Suprapubic skin (tissue), 4 donors: ENCODE results near the gene FNDC11. TPM values are rescaled to one million over a fixed set of nuclear protein-coding genes. Genes with fewer than 3 reads are reported as not detected.

Experiments used
- DNase-seq, 2 donors: peaks; one replicate each; pipeline ENCODE4 v3.0.0-alpha.2; 2019; ENCODE audit warnings: low spot score in 2 of 2
- H3K27ac ChIP-seq: fragments of 200-600 bp; sonication (generic); one replicate; pipeline ENCODE4 v1.5.1; 2019
- H3K27me3 ChIP-seq: fragments of 200-600 bp; sonication (generic); one replicate; pipeline ENCODE4 v1.5.1; 2019
- H3K36me3 ChIP-seq: fragments of 200-600 bp; sonication (generic); one replicate; pipeline ENCODE4 v1.5.1; 2019
- H3K4me1 ChIP-seq: fragments of 200-600 bp; sonication (generic); one replicate; pipeline ENCODE4 v1.5.1; 2019
- H3K4me3 ChIP-seq: fragments of 200-600 bp; sonication (generic); one replicate; pipeline ENCODE4 v1.5.1; 2019; ENCODE audit warnings: mild to moderate bottlenecking
- H3K9me3 ChIP-seq: fragments of 200-600 bp; sonication (generic); one replicate; pipeline ENCODE4 v1.5.1; 2019
- EP300 ChIP-seq: sonication (generic); formaldehyde crosslinking; IDR thresholded peaks from one replicate; pipeline ENCODE4 v1.6.1; 2017; ENCODE audit warnings: antibody characterized with exemption
- POLR2A ChIP-seq, 2 donors: fragments of 450-650 bp; IDR thresholded peaks; one replicate each; pipeline ENCODE4 v1.6.1; 2017; ENCODE audit warnings: antibody characterized with exemption in 2 of 2, mild to moderate bottlenecking in 2 of 2, moderate library complexity in 2 of 2
- POLR2AphosphoS5 ChIP-seq, 3 donors: sonication (generic); formaldehyde crosslinking; IDR thresholded peaks; one replicate each; pipeline ENCODE4 v1.6.1; 2017; ENCODE audit warnings: antibody characterized with exemption in 3 of 3
- WGBS: methylation state at CpG from one replicate; pipeline ENCODE4 v1.1.5; 2018; 5-methylcytosine and 5-hydroxymethylcytosine counted together
- total RNA-seq, 4 donors: library from RNA; depleted of rRNA; stranded (reverse); fragments of >200 nt; gene quantifications; one replicate each; pipeline ENCODE4 v1.1.0, GENCODE V29; 2016
- TF ChIP-seq, protein P1 (sequence below), 2 donors: fragments of 200-600 bp in 1 of 2; fragments of 450-650 bp in 1 of 2; sonication (generic) in 1 of 2; IDR thresholded peaks; one replicate each; pipeline ENCODE4 v1.5.1; 2016 to 2019; ENCODE audit warnings: antibody characterized with exemption in 2 of 2, mild to moderate bottlenecking in 1 of 2, moderate library complexity in 1 of 2

Gene FNDC11
- total RNA-seq, 4 donors from 2014 or later = 0.25 to 0.36 TPM; not detected in 2

DNA sequence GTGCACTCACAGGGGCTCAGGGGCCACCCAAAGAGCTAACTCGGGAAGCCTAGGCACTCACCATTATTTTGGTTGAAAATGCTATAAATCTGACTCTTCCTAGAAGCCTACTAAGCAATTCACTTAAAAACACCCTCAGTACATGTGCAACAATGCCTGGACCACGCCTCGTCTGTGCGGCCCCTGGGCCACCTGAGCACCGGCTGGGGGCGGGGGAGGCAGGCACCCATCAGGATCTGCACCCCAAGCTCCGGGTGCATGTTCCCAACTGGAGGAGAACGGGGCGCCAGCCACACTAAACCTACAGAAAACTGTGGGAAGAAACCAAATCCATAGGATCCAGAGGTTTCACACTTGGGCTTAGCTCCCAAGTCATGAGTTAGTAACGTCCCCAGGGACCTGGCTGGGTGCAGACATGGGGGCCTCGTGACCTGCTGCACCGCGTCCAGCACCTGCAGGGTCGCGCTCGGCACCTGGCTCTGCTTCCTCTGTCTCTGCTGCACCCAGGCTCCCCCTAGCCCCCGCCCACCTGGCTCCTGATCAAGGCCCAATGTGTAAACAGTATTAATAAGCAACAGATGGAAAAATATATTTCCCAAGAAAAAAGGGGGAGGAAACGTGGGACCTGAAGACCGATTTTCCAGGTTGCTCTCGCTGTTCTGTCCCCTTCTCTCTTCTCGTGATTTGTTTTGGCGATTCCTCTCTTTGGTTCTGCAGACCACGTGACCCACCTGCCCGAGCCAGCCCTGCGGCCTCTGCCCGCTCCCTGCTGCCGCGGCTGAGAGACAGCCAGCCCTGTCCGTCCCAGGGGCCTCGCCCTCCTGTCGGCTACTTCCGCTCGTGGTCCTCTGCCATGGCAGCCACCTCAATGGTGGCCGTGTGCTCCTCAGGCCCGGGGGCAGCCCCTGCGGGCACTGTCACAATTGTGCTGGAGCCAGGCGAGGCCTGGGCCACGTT, 35.6 kb downstream of the FNDC11 start:
- H3K27me3 ChIP-seq = no peaks in the 10 kb centered on the region

DNA sequence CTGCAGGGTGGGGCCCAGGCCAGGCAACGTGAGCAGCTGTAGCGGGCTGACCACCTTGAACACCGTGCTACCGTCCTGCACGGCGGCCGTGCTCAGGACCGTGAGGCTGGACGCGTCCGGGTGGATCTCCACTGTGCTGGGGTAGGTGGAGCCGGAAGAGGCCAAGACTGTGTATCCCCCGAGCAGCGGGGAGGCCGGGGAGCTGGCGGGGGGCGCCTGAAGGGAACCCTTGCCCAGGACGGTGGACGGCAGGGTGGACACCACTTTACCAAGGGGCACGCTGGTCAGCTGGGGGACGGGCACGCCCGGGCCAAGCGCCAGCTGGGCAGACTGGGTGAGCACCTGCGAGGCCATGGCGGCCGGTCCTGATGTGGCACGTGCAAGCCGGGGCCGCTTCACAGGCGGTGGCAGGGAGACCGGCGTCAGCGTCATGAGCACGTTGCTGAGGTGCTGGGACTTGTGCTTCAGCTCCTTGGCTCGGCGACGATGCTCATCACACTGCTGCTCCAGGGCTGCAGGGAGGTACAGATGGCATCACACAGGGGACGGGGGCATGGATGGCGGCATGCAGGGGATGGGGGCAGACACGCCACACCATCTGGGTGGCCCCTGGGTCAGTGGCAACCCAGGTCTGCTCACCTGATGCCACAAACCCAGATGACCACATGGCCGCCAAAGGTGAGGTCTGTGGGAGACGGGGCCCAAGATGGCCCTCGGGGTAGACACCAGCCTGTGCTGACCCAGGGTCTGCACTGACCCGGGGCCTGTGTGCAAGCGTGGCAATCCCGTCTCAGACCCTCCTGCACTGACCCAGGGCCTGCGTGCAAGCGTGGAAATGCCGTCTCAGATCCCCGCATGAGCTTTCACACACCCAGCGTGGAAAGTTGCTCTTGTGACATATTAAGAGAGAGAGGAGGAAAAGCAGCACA, 36.5 kb downstream of the FNDC11 start:
- no peak for DNase-seq
- TF ChIP-seq POLR2AphosphoS5 (IDR thresholded peaks at IDR 0.05) = no peak
- TF ChIP-seq, protein P1, sequence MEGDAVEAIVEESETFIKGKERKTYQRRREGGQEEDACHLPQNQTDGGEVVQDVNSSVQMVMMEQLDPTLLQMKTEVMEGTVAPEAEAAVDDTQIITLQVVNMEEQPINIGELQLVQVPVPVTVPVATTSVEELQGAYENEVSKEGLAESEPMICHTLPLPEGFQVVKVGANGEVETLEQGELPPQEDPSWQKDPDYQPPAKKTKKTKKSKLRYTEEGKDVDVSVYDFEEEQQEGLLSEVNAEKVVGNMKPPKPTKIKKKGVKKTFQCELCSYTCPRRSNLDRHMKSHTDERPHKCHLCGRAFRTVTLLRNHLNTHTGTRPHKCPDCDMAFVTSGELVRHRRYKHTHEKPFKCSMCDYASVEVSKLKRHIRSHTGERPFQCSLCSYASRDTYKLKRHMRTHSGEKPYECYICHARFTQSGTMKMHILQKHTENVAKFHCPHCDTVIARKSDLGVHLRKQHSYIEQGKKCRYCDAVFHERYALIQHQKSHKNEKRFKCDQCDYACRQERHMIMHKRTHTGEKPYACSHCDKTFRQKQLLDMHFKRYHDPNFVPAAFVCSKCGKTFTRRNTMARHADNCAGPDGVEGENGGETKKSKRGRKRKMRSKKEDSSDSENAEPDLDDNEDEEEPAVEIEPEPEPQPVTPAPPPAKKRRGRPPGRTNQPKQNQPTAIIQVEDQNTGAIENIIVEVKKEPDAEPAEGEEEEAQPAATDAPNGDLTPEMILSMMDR (IDR thresholded peaks at IDR 0.05) = no peak
- no peak for TF ChIP-seq POLR2A (IDR thresholded peaks at IDR 0.05)
- no peak for TF ChIP-seq EP300
- Histone ChIP-seq H3K27ac (no peak overlapping the region), H3K36me3 (peaks cover 58% of the 10 kb centered on the region), H3K27me3 (no peaks in the 10 kb centered on the region), H3K9me3 (no peaks in the 10 kb centered on the region), H3K4me1 (peaks cover 4% of the 10 kb centered on the region), H3K4me3 (no peak overlapping the region)
- WGBS = 93% methylated on average over 22 of the region's 52 CpGs

More for the DNA sequence above, 35.6 kb downstream of the FNDC11 start:
- DNase-seq = no peak
- TF ChIP-seq EP300 (no peak), POLR2A (IDR thresholded peaks at IDR 0.05) (no peak), POLR2AphosphoS5 (IDR thresholded peaks at IDR 0.05) (no peak)
- TF ChIP-seq, protein P1 (IDR thresholded peaks at IDR 0.05) = no peak
- Histone ChIP-seq H3K36me3 (peaks cover 54% of the 10 kb centered on the region), H3K27ac (no peak overlapping the region), H3K9me3 (no peaks in the 10 kb centered on the region), H3K4me3 (no peak overlapping the region), H3K4me1 (peaks cover 4% of the 10 kb centered on the region)
- 78% methylated on average over 23 of the region's 38 CpGs for WGBS

DNA sequence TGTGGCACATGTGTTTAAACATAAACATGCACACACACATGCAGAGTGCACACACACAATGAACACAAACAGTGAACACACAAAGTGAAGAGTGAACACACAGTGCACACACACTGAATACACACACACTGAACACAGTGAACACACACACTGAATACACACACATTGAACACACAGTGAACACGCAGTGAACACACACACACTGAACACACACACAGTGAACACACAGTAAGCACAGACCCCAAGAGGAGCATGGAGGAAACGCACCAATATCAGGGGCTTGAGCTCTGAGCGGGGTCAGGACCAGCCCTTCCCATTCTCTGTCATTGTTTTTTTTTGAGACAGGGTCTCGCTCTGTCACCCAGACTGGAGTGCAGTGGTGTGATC, 37.2 kb downstream of the FNDC11 start:
- peaks cover 65% of the 10 kb centered on the region for H3K36me3 ChIP-seq
- H3K27me3 ChIP-seq = no peaks in the 10 kb centered on the region
- no peak overlapping the region for H3K4me3 ChIP-seq
- no peak overlapping the region for H3K27ac ChIP-seq
- TF ChIP-seq, protein P1 (IDR thresholded peaks at IDR 0.05) = no peak
- TF ChIP-seq EP300 = no peak
- no peak for TF ChIP-seq POLR2AphosphoS5 (IDR thresholded peaks at IDR 0.05)
- TF ChIP-seq POLR2A (IDR thresholded peaks at IDR 0.05) = no peak
- WGBS = 93% methylated on average over 4 of the region's 4 CpGs
- H3K9me3 ChIP-seq = no peaks in the 10 kb centered on the region
- peaks cover 4% of the 10 kb centered on the region for H3K4me1 ChIP-seq
- DNase-seq = no peak

DNA sequence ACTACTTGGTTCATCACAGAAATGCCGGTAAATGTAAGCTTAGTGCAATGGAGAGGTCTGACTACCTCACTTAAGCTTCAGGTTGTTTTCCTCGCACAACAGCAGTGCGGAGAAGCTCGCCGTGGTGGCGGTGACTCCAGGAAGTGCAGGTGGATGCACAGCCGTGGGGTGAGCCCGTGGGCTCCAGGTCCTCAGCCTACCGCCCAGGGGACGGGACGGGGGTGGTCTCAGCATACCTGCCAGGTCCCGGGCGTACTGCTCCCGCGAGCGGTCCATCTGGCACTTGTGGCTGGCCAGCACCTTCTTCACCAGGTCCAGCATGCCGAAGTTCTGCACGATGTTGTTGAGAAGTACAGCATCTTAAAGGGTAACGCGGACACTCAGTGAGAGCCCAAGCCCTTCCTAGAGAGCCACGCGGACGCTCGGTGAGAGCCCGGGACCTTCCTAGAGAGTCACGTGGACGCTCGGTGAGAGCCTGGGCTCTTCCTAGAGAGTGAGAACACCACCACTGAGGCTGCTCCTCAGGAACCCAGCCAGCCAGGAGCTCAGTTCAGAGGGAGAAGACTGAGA, 37.9 kb downstream of the FNDC11 start:
- WGBS = 96% methylated on average over 19 of the region's 28 CpGs
- Histone ChIP-seq H3K27ac (no peak overlapping the region), H3K36me3 (peaks cover 65% of the 10 kb centered on the region), H3K9me3 (no peaks in the 10 kb centered on the region), H3K27me3 (no peaks in the 10 kb centered on the region), H3K4me3 (no peak overlapping the region), H3K4me1 (peaks cover 4% of the 10 kb centered on the region)
- DNase-seq = no peak
- TF ChIP-seq POLR2AphosphoS5 (IDR thresholded peaks at IDR 0.05) = no peak
- no peak for TF ChIP-seq EP300
- TF ChIP-seq POLR2A (IDR thresholded peaks at IDR 0.05) = no peak
- TF ChIP-seq, protein P1 (IDR thresholded peaks at IDR 0.05) = no peak
